Subcutaneous adipose tissue (tissue), 4 donors: ENCODE measurements around the gene ETV5. TPM values are rescaled to one million over a fixed set of nuclear protein-coding genes. Genes with fewer than 3 reads are reported as not detected.

Experiments used
- CTCF ChIP-seq: fragments of 450-650 bp; IDR thresholded peaks from one replicate; pipeline ENCODE4 v1.5.1; 2016; ENCODE audit warnings: low read depth, mild to moderate bottlenecking, control low read depth, antibody characterized with exemption, moderate library complexity
- total RNA-seq, 4 donors: library from RNA; depleted of rRNA; stranded (reverse); fragments of >200 nt; gene quantifications; one replicate each; pipeline ENCODE4 v1.1.0, GENCODE V29; 2016

Gene ETV5
- total RNA-seq, 4 donors from 2014 or later, result 9.1 to 15.3 (median 12.2) TPM

- no peak for TF ChIP-seq CTCF
These were observed 2.4 kb upstream of the ETV5 start for GRCh38 chr3:186110975-186111974.

- TF ChIP-seq CTCF, result no peak
These were observed 1.3 kb upstream of the ETV5 start for GRCh38 chr3:186109897-186110803.

- no peak for TF ChIP-seq CTCF
These were observed 566 bp downstream of the ETV5 start for GRCh38 chr3:186108106-186108940.

GRCh38 chr3:186107215-186108105, 1.4 kb downstream of the ETV5 start:
- no peak for TF ChIP-seq CTCF

GRCh38 chr3:186105543-186105942, 3.3 kb downstream of the ETV5 start:
- TF ChIP-seq CTCF, result no peak

DNA sequence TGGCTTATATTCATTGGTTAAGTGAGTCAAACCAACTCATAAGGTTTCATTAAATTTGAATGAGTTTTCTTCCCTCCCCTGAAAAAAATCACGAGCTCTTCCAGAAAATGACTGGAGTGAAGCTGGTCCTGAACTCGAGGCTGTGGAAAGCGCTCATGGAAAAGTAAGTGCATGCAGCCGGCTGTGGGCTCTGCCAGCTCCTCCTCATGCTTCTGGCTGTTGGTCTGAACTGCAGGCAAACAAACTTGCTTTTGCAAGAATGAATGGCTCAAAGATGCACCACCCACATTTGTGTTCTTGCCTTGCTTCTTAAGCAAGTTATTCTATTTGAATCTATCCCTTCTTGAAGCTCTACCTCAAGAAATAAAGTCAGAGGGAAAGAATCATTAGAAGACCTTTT, 6.2 kb downstream of the ETV5 start:
- no peak for TF ChIP-seq CTCF
